HG03354 (cell line): Measurements from ENCODE around the gene TMBIM1.
A peak's percentile ranks its signal among the peaks of the same experiment; 100 is the strongest.

Experiments used
- ATAC-seq: cut with Tn5 transposase; IDR thresholded peaks from one replicate; pipeline ENCODE4 v1.9.1; 2021; ENCODE audit warnings: mild to moderate bottlenecking; ENCODE audit not compliant: unreplicated experiment, poor library complexity, severe bottlenecking

Gene TMBIM1, protein sequence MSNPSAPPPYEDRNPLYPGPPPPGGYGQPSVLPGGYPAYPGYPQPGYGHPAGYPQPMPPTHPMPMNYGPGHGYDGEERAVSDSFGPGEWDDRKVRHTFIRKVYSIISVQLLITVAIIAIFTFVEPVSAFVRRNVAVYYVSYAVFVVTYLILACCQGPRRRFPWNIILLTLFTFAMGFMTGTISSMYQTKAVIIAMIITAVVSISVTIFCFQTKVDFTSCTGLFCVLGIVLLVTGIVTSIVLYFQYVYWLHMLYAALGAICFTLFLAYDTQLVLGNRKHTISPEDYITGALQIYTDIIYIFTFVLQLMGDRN

DNA sequence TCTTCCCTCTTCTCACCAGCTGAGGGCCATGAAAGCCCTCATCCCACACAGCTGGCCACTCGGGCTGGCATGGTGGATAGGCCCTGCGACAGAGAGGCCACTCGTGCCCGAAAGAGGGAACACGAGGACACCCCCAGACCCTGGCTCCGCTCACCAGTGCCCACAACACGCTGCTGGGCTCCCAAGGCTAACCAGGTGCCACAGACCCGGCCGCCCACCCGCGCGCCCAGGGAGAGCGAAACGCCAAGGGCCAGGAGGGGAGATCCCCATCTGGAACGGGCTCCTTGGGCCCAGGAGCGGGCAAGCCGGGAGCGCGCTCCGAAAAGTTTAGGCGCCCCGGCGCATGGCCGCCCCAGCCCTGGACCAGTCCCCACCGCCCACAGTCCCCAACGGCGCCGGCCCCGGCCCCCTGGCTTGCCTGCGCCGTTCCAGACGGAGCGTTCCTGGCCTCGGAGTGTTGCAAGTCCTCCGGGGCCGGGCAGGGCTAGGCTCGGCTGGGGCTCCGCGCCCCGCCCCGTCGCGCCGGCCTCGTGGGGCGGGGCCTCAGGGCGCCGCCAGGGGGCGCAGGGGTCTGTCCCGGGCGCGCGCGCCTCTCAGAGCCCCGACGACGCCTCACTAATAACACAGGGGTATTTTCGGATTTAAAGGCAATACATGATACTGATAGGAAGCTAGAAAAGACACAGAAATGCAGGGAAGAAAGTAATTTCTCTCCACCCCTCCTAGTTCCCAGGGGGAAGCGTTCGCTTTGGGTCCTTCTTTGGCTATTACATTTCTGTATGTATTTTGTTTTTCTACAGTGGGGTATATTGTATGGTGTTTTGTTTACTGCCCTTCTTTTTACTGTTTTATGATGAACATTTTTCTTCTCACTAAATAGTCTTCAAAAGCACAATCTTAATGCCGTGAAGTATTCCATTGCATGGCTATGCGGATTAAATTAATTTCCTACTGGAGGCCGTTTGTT, at the start of gene TMBIM1:
Gene TMBIM1, minus strand, starts transcription at position 456 of the 967 bp plus-strand sequence. CDS start 10,362 bp downstream, outside the sequence.
- peak; percentile 76 for ATAC-seq

DNA sequence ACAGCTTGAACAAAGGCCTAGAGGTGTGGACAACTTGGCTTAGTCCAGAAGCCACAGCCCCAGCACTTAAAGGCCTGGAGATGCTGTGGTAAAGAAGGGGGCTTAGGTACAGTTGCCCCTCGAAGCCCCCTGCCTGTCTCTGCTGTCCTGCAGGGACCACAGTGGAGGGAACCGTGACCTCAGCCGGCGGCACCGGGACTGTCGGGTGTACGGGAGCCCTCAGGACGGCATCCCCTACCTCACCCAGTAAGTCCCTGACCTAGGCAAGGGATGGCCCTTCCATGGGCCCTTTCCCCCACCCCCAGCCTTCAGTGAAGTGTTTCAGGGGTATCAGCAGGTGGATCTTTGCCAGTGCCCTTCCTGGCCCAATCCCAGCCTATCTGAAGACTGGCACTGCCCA, 49.1 kb upstream of the TMBIM1 start:
- no peak for ATAC-seq

DNA sequence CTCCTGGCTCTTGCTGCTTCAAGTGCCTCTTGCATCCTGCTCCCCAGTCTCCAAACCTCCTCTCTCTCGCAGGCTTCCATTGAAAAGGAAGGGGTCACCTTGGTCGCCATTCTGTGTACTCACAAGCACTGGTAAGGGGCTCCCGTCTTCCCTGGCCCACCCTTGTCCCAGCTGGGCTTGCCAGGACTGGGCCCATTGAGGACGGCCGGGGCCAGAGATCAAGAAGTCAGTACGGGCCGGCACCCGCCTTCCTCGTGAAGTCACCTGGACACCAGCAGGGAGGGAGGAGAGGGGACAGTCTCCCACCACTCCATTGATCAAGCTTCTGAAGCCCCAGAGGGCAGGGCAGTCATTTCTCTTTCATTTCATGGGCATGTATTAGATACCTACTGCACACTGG, 48.4 kb upstream of the TMBIM1 start:
- ATAC-seq = no peak

DNA sequence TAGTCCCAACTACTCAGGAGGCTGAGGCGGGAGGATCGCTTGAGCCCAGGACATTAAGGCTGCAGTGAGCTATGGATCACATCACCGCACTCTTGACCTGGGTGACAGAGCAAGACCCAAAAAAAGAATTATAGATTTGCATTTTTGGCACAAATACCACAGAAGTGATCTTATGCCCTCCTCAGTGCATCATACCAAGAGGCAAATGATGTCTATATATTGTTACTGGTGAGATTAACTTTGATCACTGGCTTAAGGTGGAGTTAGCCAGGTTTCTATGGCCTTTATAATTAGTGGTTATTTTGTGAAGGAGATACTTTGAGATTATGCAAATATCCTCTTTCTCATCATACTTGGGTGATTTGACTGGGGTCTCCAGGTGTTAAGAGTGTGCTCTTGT, 42.2 kb upstream of the TMBIM1 start:
- ATAC-seq = no peak

DNA sequence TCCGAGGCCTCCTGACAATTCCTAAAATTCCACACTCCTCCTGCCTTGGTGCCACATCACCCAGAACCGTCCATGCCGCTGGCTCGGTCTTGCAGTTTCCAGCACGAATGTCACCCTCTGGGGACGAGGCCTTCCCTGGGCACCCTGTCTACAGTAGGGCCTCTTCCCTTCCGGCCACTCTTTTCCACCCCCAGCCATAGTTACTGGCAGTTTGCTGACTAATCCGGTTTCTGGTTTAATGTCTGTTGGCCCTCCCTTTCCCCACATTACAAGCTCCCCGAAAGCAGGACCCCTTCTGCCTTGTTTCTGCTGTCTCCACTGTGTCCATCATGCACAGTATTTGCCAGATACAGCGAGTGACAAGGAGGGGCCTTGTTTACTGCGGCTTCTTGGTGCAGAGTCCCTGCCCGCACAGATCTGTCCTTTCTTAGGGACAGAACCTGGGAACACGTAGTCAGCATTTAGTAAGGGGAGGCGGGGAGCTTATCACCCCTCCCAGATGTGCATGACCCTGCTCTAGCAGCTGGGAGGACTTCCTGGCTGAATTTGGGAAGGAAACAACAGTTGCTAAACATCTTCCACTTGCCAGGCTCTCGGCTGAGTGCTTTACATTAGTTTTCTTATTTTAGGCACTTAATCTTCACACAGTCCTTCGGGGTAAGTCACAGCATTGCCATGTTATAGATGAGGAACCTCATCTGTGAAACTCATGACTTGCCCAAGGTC, 40.8 kb upstream of the TMBIM1 start:
- no peak for ATAC-seq

DNA sequence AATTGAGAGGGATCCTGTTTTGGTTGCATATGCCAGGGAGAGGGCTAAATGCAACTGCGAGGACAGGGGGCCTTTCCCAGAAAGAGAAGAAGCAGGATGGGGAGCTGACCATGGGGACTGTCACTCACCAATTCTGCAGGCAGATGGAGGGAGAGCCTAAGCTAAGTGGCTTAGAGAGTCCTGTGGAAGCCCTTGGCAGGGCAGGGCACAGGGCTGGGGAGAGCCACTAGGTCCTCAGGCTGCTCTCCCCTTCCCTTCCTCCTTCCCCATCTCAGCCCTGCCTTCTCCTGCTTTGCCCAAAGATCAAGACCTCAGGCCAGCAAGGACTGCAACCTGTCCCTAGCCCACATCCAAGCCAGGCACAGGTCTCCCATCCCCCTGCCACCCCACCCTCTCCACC, 40.0 kb upstream of the TMBIM1 start:
- ATAC-seq = no peak

DNA sequence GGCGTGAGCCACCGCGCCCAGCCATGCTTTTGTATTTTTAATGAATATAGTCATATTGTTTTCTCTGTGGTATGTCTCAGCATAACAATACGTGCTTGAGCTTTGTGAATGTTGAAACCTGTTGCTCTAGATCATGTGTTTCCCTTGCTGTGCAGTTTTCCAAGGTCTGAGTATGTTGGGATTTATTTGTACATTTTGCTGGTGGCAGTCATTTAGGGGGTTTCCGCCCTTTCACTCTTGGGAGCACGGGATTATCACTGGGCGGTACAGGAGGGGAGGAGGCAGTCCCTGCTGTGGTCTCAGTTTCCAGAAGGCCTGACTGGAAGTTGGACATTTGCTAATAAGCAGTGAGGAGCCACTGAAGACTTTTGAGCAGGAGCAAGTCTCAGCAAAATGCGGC, 39.4 kb upstream of the TMBIM1 start:
- no peak for ATAC-seq

DNA sequence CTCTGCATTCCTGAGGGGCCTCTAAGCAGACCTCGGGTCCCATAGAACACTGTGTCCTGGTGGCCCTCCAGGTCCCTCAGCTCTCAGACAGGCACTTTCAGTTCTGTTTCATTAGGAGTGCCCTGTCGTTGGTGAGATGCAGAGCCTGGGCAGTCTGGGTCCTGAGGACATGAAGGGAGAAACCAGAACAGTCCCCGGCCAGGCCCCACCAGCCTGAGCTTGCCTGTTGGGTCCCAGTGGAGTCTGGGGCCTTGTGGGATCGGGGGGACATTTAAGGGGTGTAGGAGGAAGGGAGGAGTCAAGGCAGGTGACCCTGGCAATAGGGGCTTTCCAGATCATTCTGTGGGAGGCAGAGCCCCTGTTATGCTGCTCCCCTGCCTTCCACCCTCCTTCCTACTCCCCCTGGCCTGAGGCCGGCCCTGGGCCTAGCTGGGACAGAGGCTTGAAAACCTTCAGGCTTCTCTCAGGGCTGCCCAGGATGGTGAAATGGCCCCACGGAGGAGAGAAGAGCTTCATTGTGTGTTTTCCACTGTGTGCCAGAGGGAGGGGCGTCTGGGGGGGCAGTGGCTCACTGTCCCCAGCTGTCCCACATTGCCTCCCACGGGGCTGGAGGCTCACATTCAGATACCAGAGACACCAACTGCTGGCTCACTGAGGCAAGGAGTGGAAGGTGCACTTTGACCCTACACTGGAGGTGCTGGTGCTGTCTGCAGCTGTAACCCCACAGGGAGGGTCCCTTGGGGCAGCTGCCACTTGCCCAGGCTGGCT, 37.7 kb upstream of the TMBIM1 start:
- ATAC-seq = peak; percentile 41

DNA sequence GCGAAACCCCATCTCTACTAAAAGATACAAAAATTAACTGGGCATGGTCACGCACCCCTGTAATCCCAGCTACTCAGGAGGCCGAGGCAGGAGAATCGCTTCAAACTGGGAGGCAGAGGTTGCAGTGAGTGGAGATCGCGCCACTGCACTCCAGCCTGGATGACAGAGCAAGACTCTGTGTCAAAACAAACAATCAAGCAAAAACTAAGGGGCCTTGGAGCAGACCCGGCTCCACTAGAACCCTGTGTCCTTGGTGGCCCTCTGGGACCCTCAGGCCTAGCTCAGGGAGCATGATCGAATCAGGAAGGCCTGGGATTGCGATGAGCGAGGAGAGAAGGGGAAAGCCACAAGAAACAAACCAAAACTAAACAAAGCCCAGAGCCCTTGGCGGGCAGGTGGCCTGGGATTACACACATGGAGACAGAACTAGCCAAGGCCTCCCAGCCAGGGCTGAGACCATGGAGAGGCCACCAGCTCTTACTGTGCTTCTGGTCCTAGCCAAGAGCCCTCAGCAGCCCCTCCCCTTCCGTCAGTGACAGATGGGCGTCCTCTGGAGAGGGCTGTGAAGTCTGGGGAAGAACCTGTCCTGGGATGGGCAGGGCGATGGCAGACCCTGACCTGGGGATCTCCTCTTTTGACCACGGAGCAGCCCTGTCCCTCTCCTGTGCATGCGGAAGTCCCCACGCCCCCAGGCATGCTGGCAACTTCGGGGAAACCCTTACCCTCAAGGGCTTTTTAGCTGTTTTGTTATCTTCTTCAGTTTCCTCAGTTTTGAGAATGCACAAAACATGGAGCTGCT, 36.9 kb upstream of the TMBIM1 start:
- ATAC-seq = peak; percentile 50

DNA sequence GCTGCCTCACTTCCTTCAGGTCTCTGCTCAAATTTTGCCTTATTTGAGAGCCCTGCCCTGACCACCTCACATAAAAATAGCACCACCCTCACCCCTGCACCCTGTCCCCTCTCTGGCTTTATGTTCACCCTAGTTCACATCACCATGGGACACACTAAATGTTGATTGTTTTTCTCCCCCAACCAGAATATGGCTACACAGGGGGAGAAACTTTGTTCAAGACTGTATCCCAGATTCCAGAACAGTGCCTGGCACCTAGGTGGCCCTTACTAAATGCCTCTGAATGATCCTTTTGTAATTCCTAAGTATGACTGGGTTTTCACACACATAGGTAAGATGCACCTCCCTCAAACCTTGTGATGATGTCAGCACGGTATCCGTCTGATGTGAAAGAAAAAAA, 36.0 kb upstream of the TMBIM1 start:
- ATAC-seq = no peak

DNA sequence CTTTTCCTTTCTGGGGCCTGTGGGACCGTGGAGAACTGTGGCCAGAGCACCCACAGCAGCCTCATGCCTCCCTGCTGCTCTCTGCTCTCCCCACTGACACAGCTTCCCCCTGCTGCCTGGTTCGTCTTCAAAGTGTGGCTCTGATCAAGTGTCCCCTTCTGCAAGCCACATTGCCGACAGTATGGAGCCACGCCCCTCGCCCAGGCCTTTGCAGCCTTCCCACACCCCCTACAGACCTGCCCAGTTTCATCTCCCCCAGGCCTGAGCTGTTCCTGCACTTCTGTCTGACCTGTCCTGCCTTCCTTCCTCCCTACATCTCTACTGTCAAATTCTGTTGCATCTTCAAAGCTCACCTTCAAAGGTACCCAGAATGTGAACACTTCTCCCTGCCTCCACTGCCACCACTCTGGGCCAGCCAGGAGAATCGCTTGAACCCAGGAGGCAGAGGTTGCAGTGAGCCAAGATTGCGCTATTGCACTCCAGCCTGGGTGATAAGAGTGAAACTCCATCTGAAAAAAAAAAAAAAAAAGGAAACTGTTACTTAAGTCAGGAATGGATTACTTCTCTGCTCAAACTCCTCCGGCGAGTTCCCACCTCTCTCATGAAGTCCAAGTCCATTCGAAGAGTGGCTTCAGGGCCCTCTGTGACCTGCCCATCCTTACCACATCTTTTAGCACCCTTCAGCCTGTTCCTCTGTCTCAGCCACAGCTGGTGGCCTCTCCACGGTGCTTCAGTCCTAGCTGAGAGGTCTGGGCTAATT, 35.3 kb upstream of the TMBIM1 start:
- ATAC-seq = no peak

DNA sequence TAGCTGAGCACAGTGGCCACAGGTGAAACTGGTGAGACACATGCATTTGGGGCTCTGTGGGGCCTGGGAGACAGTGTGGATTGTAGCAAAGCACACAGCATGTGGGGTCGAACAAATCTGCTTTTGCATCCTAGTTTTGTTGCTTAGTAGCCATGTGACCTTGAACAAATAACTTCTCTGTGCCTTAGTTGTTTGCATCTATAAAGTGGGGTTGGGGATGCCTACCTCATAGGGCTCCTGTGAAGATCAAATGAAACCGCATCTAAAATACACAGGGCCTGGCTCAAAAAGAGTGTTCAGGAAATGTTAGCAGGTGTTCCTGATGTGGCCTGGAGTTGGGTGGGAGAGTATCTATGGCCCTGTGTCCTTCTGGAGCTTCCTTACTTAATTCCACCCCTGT, 34.0 kb upstream of the TMBIM1 start:
- ATAC-seq = no peak

DNA sequence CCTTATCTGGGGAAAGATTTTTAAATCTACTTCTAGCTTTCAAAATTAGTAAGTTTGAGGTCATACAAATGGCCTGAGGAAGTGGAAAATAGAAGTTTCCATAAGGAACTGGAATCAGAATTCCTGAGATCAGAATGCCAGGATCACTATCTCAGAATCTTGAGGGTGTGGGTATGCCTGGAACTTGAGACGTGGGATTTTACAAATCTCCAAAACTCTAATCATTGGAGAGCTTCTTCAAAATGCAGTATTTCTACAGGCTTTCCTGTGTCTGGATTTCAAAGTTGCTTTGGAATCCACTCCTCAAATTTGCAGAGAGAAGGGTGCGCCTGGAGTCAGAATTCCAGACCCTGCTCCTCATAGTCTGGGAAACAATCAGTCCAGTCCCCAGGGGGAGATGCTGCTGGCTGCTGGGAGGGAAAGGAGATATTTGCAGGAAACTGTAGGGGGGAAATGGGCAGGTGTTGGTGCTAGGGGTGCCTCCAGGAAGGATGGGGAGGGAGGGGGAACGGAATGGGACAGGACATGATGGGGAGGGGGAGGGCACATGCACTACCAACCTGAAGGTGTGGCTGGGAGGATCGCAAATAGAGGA, 33.4 kb upstream of the TMBIM1 start:
- ATAC-seq = no peak

DNA sequence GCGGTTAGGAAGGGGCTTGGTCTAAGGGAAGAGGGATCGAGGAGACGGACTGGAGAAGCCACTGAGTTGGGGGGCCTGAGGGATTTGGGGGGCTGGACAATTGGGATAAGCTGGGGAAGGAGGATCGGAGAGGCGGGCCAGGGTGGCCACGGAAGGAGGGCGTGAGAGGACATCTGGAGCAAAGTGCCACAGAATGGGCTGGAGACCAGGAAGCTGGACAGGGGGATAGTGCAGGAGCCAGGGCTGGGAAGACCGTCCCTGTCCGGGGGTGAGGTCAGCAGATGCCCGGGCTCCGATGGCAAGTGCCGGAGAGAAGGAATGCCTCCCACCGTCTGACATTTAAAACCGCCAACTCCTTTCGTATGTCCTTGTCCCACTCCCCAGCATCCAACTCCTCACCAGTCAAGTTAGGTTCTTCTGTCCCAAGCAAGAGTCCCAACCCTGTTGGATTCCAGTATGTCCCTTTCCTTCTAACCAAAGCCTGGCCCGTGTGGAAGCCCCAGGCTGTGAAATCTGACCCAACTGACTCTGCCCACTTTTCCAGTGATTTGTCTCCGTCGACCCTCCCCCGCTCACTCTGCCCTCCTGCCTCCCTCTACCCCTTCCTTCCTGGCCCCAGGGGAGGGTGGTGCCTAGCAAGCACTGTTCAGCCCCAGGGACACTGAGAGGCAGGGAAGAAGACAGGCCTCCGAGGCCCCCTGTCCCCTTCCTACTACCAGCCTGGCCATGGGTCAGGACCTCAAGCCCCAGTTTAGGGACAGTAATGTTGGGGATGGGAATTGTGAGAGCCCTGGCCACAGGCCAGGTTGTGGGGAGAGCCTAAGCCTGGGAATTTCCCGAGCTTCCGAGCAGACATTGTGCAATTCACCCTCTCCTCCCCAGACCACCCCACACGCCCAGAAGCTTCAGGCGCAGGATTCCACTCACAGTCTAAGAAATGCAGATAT, 31.5 kb upstream of the TMBIM1 start:
- no peak for ATAC-seq

DNA sequence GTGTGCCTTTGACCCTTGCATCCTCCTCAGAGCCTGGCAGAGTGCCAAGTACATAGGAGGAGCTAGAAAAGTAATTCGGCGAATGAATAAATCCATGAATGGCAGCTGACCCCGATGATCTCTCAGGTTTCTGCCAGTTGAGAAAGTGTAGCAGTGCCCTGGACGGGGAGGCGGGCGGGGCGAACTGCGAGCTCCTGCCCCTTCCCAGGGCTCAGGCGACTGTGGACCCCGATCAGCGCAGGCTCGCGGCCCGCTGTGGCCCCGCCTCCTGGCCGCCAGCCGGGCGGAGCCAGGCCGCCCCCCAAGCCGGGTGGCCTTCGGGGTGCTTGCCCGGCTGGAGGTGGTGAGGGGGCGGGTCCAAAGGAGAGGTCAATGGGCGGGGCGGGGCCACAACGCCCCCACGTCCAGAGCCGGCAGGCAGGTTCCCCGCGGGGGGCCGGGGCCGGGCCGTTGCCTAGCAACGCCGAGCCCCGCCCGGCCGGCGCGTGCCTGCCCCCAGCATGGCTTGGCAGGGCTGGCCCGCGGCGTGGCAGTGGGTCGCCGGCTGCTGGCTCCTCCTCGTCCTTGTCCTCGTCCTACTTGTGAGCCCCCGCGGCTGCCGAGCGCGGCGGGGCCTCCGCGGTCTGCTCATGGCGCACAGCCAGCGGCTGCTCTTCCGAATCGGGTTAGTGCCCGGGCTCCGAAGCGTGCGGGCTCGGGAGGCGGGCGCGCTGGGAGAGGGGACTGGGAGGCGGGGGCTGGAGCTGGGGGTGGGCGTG, 30.6 kb upstream of the TMBIM1 start:
- ATAC-seq = peak; percentile 76

DNA sequence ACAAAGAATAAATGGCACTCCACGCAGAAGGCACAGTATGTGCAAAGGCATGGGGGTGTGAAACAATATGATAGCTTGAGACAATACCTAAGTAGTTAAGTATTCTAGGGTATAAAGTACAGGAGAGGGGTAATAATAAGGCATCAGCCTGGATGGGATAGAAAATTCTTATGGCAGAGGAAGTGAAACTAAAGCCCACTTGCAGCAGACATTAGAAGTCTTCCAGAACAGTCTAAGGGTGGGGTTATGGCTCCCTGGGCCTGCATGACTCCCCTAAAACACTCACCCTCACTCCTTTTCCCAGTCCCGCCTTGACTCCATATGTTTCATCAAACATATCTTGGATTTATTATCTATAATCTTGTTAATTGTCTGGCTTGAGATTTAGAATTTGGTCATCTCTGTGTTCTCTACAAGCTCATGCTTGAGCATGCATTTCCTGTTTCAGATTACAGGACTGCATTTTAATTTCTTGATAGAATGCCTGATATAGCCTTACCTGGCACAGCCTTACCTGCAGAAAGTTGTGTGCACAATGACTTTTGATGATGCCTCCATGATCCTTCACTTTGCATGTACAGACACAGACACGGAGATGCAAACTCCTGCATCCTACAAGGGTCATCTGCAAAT, 28.5 kb upstream of the TMBIM1 start:
- no peak for ATAC-seq
